HG03565 (cell line): Measurements from ENCODE around the gene CACNA1E.

Experiments
- ATAC-seq: cut with Tn5 transposase; IDR thresholded peaks from one replicate; pipeline ENCODE4 v1.9.1; 2021; ENCODE audit warnings: mild to moderate bottlenecking, moderate library complexity; ENCODE audit not compliant: unreplicated experiment

The CACNA1E gene

DNA sequence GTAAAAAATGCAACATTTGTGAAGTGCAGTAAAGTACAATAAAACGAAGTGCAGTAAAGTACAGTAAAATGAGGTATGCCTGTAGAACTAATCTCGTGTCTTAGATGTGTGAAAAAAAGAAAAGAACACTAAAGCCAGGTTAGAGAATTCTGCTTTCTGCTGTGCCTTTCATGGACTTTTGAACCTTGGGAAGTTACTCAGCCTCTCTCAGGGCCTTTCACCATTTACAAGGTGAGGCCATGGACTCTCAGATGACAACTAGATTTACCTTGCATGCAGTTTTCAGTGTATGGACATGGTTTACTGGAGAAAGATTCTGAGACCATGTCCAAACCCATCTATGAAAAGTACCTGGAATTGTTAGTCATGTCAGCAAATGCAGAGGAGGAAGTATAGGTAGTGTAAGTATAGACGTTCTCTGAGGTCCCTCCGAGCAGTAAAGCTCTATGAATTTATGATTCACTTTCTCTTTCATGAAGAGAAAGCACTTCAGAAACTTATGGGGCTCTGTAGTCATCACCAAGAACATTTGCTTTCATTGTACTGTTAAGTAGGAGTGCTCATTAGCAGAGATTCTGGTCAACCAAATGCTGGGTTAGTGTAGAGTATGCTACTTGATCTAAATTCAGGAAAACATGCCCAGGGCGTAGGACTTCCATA is 143.1 kb downstream of the CACNA1E start:
- ATAC-seq = no peak

DNA sequence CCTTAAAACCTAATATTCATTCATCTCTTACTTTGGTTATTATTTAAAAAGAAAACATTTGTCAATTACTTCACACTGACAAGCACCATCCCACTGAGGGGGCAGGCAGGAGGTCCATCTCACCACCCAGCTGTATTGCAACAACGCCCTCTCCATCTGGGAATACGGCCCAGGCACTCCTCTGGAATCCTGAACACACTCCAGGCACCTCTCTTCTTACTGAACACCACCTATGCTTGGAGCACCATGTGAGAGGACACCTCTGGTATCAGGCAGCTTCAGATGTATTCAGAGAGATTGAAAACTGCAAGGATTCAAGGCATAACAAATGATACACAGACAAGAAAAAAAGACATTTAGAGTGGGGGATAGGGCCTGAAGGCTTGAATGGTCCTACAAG is 147.1 kb downstream of the CACNA1E start:
- ATAC-seq = no peak

DNA sequence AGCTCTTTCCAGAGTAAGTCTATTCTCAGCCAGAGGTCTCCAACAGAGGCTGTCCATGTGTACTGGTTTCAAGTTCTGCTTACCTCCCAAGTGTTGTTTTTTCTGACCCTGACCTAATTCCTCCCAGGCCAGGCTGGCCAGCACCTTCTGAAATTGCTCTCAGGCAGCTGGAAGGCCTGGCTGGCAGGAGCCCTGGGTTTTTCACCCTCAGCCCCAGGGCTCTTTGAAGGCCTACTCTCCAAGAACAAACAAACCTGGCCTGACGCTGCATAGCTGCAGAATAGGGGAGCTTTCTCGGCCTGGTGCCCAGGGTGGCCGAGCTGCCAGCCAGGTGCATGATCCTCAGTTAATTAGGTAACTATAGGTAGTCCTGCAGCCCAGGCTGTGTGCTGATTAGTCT is 147.5 kb downstream of the CACNA1E start:
- no peak for ATAC-seq

DNA sequence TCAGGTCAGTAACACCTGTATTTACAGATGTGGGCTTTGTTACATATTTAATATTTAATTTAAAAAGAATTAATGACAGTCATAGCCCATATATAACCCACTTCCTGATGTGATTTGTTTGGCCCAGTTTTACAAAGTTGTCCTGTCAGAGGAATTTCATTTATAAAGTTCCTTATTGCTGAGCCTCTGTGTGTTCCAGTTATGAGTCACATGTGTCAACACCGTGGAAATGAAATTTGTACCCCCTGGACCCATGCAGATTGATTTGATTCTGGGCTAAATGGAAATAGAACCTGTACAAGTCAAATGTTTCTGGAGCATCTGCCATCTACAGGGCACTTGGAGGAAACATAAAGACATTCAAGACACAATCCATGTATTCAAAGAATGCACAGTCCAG is 149.2 kb downstream of the CACNA1E start:
- ATAC-seq = no peak

DNA sequence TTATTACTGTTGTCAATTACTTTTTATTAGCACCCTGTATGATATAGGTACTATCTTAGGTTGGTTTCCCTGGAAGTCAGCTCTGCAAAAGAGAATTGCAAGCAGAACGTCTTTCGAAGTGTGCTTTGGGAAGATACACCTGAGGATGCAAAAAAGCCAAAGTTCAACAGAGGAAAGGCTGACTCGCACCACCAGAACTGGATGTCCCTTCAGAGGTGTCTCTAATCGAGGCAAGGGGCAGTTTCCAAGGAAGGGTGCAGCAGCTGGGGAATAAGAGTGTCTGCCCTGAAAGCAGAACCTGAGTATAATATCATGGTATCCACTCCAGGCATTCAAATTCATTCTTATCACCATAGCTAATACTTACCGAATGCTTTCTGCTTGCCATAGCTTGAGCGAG is 149.6 kb downstream of the CACNA1E start:
- no peak for ATAC-seq

DNA sequence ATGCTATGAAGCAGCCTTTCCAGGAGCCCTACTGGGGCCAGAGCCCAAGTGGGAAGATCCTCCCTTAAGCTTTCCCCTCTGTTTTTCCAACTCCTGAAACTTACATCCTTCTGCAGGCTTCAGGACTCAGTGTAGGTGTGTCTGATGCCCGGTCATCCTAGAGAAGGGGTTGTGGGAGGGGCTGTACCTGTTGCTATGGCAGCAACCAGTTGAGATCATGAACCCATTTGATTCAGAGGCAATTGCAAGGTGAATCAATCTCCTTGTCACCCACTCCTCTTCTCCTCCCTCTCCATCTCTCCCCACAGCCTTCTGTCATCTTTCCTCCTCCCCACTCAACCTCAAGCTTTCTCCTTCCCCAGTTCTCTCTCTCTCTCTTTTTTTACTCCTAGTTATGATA is 151.8 kb downstream of the CACNA1E start:
- no peak for ATAC-seq

DNA sequence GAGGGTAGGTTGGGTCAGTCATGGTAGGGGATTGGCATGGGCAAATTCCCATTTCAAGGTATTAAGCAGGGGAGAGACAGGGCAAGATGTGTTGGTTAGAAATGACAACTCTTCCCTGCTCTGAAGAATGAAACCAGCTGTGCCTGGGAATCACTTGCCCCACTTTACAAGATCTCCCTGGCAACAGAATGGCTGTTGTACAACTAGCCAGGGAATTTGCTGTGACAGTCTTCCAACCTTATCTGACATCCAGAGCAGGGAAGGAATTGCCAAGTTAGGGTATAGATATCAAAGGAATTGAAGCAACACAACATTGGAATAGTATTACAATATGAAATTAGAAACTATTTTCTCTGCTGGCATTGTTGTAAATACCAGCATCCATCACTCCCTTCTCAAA is 154.7 kb downstream of the CACNA1E start:
- no peak for ATAC-seq

DNA sequence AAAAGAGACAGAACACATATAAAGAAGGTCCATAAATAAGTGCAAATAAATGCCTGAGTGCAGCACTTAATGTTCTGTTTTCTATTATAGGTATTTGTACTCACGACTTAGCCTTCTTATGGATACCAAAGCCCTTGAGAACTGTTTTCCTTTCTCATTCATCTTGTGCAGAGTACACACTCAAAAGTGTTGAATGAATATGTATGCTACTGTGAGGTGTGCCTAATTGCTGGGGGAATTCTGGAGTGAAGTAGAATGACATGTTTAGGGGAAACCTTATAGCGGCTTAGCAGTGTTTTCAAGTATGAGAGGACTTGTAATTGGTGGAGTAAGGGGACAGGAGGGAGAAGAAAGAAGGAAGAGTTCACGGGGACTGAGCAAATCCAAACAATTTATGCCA is 157.6 kb downstream of the CACNA1E start:
- ATAC-seq = no peak

DNA sequence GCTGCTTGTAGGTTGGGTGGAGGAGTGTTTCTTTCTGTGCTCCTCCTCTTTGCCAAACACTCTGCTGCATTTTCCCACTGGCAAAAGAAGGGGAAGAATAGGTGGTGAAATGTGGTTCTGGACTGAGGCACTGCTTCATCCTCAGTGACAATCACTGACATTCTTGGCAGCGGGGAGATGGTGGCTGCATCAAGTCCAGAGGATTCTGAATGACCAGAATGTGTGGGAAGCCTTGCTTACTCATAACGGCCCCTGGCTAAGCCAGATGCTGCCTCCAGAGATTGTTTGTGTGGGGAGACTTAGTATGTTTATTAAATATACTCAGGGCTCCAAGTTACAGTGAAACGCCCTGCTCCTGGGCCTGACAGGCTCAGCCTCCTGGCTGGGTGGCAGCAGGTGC is 160.3 kb downstream of the CACNA1E start:
- peak; percentile 41 for ATAC-seq

DNA sequence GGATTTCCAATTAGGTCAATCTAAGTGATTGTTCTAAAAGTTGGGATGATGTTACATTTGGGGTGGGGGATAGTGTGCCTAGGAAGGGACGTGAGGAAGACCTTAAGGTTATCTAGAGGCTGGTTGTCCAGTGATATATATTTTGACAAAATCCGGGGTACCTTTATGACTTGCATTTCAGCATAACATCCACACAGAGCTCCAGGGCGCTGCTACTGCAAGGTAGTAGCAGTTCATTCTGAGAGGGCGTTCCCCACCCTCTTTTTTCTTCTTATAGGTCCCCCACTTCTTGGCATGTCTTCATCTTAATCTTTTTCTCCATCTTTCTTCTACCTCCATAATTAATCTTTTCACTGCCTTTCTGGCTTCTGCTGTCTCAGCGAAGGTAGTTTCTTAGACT is 161.9 kb downstream of the CACNA1E start:
- no peak for ATAC-seq

DNA sequence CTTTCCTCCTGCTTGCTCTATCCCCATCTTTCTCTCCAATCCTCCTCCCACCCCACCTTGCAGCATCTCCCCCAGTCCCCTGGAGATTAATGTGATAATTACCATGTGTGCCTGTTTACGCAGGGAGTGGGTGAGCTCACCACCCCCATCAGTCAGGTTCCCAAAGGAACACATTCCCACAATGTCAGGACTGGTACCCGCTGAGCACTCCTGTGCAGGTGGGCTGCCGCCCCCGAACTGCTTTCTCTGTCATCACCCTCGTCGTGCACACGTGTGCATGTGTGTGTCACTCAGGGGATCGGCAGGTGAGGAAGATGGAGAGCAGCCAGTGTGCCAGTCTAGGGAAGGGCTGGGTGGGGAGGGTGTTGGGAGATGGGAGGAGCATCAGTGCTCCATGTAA is 163.4 kb downstream of the CACNA1E start:
- ATAC-seq = no peak

DNA sequence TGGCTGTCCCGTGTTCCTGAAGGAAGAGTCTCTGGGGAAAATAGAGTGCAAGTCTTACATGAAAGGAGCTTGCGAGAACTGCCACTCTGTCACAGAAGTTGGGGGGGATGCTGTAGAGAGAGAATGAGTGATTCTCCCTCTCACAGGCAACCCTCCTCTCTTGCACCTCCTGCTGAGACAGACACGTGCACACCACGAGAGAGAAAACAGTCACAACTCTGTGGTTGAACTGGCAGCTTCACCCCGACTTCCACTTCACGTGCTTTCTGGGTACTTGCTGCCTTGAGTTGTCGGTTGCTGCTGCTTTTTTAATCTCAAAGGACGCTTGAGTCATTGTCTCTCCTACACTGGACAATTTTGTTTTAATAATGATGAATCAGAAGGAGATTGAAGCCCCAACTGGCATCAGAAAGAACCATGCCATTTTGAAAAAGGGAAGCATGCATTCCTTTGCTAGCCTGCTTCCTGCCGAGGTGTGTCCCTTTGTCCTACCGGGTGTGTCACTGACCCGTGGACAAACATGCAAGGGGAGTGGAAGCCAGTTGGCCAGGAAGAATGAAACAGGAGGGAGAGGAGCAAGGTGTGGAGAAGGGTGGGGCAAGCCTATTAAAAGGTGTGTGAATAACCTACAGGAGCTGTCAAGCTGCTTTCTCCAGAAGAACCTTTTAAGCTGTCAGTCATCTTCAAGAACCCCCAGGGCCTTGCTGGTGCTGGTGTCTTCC is 164.2 kb downstream of the CACNA1E start:
- no peak for ATAC-seq

DNA sequence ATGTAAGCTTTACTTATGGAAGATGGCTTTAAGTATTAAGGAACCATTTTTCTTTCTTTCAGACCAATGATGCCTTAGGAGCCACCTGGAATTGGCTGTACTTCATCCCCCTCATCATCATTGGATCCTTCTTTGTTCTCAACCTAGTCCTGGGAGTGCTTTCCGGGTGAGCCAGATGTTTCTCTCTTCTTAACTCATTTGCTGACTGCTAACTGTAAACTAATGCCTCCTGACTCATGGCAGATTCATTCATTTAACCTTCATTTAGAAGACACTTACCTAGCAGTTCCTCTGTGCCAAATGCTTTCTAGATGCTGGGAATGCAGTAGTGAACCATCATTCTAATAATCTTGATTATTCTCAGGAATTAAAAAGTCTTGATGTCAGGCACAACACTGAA is 168.0 kb downstream of the CACNA1E start:
- ATAC-seq = no peak

DNA sequence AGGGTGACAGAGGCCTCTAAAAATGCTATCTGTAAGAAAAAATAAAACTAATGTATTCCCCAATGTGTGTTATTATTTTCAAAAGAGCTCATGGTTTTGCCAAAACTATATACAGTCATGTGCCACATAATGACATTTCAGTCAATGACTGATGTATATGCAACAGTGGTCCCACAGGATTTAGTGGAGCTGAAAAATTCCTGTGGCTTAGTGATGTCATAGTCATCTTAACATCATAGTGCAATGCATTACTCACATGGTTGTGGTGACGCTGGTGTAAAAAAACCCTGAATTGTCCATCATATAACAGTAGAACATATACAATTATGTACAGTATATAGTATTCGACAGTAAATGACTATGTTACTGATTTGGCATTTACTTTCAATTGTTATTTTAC is 172.4 kb downstream of the CACNA1E start:
- no peak for ATAC-seq

DNA sequence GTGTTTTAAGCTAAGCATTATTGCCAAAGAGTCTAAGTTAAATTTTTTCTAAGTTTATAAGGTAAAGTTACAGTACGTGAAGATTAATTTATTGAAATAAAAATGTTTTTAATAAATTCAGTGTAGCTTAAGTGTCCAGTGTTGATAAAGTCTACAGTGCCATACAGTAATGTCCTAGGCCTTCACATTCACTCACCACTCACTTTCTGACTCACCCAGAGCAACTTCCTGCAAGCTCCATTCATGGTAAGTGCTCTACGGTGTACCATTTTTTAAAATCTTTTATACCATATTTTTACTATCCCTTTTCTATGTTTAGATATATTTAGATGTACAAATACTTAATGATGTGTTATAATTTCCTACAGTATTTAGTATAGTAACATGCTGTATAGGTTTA is 173.2 kb downstream of the CACNA1E start:
- no peak for ATAC-seq

DNA sequence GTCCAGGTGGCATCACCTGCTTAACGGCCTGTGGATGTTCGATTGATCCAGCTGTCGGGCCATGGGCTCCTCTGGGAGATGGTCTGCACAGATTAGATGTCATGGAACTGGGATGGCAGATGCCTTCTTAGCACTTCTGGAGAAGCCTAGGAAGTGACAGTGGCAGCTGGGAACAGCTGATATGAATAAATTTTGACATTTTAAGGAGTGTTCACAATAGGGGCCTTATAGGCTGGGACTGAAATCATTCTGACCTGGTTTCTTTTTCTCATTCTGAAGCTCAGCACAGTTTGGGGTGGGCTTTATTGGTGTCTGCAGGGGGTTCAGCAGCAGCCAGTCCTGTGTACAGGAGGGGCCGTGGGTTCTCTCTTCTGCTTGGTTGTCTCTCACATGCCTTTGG is 175.3 kb downstream of the CACNA1E start:
- no peak for ATAC-seq

DNA sequence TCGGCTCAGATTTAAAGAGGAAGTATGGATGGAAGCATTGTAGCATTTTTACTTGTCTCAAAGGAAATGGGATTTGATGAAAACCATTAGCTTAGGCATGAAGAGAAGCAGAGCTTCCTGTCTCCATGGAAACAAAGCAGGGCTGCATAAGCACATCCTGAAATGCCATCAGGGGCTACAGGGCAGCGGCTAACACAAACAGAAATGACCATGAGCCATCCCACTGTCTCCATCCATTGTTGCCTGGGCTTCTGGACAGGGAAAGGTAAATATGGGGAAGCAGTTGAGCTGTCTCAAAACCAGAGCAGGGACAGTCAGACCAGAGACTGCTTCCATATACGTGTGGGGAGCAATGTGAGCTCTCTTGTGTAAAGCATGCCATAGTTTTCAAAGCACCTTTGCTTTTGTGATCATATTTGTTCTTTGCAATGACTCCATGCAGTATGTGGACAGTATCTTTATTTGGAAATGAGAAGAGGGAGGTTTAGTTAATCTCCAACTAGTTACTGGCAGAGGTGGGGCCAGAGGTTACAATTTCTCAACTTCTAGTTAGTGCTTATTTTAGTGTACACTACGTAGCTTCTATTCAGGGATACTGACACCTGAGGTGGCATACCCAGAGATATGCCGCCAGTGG is 176.1 kb downstream of the CACNA1E start:
- no peak for ATAC-seq

DNA sequence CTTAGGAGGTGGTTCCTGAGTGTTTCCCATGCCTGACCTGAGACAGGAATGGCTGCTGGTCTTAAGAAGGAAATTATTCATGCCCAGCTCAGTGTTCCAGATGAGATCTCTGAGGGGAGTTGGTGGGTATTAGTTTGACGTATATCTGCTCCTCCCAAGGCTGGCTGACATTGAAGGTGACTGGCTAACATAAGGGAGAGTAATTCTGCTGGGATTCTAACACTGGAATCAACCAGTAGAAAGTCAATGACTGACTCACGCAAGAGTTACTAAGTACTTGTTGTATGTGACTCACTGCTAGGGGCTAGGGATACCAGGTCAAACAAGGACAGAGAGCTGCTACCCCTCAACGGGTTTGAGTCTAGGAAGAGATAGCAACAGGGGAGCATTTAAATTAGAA is 177.3 kb downstream of the CACNA1E start:
- no peak for ATAC-seq

DNA sequence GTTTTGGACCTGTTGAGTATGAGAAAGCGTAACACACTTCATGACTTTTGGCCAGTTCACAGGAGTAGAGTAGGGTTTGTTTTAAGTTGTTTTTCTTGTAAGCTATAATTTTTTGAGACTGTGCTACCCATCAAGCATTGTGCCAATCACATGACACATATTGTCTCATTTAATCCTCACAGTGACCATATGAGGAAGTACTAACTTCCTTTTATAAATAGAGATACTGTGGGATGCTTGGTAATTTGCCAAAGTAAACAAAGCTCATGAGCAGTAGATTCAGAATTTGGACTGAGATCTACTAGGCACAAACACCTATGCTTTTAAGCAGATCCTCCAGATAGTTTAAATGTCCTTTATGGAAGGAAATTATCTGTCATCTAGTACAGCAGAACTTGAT is 178.3 kb downstream of the CACNA1E start:
- no peak for ATAC-seq

DNA sequence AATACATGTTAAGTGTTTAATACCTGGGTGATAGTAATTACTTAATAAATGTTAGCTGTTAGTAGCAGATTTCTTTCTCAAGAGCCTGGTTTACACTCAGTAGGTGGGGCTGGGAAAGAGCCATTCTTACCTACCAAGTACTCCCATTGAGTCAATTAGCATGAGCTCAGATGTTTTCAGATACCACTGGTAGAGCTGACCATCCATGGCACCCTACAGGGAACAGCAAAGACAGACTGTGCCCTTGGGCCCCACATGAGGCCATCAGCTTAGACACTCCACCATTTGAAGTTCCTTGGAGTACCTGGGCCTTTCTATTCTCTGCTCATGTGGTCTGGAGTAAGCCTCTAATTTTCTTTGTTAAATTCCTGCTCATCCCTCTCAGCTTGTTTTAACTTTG is 179.3 kb downstream of the CACNA1E start:
- no peak for ATAC-seq

DNA sequence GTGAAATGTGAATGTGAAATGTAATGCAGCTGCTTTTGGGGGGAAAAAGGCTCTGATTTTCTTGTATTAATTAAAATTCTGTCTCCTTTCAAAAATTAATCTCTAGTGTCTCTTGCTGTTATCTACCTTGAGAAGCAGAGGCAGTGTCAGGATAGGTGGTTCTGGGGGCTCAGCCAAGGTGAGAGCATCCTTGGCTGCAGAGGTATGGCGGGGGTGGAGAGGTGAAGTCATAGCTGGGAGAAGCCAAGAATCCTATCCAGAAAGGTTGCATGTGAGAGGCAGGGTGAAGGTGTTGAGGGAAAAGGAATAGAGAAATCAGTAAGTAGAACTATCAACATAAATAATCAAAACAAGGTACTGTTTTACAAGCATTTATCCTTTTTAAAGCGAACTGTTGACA is 181.2 kb downstream of the CACNA1E start:
- no peak for ATAC-seq

DNA sequence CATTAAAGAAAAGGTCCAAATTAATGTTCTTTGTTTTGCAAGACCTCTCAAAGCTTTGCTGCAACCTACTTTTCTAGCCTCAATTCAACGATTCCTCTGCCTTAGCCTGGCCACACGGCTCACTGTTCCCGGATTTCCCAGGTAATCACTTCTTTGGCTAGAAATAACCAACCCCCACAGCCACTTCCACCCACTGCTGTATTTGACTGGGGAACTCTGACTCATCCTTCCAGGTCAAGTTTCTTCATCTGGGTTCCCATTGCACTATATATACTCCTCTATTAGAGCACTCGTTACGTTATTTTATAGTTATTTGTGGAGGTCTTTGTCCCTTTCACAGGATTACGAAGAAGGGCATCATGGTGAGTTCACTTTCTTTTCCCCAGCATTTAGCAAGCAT is 185.9 kb downstream of the CACNA1E start:
- no peak for ATAC-seq
